ENCODE results near the gene CORO1C. TPM values are rescaled to one million over a fixed set of nuclear protein-coding genes. Genes with fewer than 3 reads are reported as not detected.

CORO1C gene
- total and polyA plus RNA-seq, 9 of the 15 experiments (the other 6 are each of a cell fraction or from before 2014, with no cell fraction given): 55.2 to 280 (median 150) TPM

DNA sequence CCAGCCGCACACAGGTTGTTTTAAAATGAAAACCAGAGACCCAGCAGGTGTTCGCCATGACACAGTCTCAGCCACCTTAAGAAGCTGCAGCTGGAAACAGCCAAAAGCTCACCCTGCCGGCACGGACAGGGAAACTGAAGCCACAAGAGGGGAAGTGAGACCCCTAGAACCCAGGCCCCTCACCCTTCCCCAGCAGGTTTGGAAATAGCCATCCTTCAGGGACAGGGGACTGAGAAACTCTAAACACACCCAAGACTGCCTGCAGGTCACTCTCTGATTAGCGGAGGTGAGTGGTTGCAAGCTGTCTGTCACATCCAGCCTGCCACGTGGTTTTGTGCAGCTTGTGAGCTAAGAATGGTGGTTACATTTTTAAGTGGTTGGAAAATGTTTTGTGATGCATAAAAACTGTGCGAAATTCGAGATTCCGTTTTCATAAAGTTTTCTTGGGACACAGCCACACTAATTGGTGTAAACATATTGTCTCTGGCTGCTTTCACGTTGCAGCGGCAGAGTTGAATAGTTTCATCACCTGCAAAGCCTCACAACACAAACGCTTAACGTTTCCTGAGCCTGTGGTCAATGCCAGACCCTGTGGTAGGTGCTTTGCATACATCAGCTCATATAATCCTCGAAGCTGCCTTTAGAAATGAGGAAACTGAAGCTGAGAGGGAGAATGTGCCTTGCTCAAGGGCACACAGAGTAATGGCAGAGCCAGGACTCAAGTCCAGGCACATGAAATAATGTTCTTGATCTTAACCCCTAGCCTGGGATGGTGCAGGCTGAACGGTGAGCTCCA lies 95.9 kb downstream of the CORO1C start:
- peak overlapping the region; percentile 8; the same call in 1 of the 2 replicates for H2AFZ ChIP-seq (ENCODE audit: low read depth, low read length)
- H3K27ac ChIP-seq (ENCODE audit: extremely low read depth, low read depth, low read length): peak overlapping the region; percentile 29; the same call in 1 of the 3 replicates
- H3K4me2 ChIP-seq (ENCODE audit: insufficient read depth, low read length): no peak overlapping the region
- H3K9me3 ChIP-seq (replicated peaks; ENCODE audit: control insufficient read depth, insufficient read depth, low read depth, low read length): no peaks in the 10 kb centered on the region
- BruUV-seq (replicated peaks): no TSS peak
- H3K4me3 ChIP-seq: no peak overlapping the region
- ATAC-seq: no peak
- intact Hi-C loops (cut with micrococcal nuclease) (no loop called here), in situ Hi-C loops (cut with MboI) (no loop called here)
- no peaks in the 10 kb centered on the region for H4K20me1 ChIP-seq (replicated peaks; ENCODE audit: control insufficient read depth, insufficient read depth, low read length)
- peaks cover 33% of the 10 kb centered on the region; the same call in 2 of the 3 replicates for H3K36me3 ChIP-seq (ENCODE audit: control insufficient read depth, insufficient read depth, low read length)
- H3K9ac ChIP-seq (ENCODE audit: insufficient read depth in 1 of 2, low read depth in 2 of 2, low read length in 2 of 2): peak overlapping the region; percentile 25 to 56; a peak in 3 of 4 replicates
- no peaks in the 10 kb centered on the region for H3K27me3 ChIP-seq (ENCODE audit: control insufficient read depth in 2 of 2, insufficient read depth in 2 of 2, low read length in 2 of 2)
- FAIRE-seq: peak; percentile 19
- DNase-seq (ENCODE audit: extremely low read depth in 1 of 4, low spot score in 3 of 4): peak in 1 of 4 experiments; percentile 39
- peaks cover 30% of the 10 kb centered on the region for H3K79me2 ChIP-seq (ENCODE audit: control insufficient read depth, insufficient read depth, low read length)
- CTCF ChIA-PET (ENCODE audit: low intra/inter-chr PET ratio): no interaction called here
- 46% methylated on average over 14 of the region's 15 CpGs for WGBS (ENCODE audit: insufficient coverage, low coverage, missing lambda C conversion rate)
- H3K9me1 ChIP-seq (ENCODE audit: control insufficient read depth, insufficient read depth, low read length): no peaks in the 10 kb centered on the region
- peaks cover 51 to 52% of the 10 kb centered on the region in 2 experiments for H3K4me1 ChIP-seq (replicated peaks in 1 of 2; ENCODE audit: control insufficient read depth in 2 of 2, insufficient read depth in 2 of 2, low read length in 2 of 2)
- POLR2A ChIA-PET: interaction anchor here (0.6 to 0.8 kb wide), 5 partner anchors 75 to 308 kb away, joined by 3 to 5 read pairs (median 3); no protein-coding TSS in a partner anchor
- TF ChIP-seq, protein P1, sequence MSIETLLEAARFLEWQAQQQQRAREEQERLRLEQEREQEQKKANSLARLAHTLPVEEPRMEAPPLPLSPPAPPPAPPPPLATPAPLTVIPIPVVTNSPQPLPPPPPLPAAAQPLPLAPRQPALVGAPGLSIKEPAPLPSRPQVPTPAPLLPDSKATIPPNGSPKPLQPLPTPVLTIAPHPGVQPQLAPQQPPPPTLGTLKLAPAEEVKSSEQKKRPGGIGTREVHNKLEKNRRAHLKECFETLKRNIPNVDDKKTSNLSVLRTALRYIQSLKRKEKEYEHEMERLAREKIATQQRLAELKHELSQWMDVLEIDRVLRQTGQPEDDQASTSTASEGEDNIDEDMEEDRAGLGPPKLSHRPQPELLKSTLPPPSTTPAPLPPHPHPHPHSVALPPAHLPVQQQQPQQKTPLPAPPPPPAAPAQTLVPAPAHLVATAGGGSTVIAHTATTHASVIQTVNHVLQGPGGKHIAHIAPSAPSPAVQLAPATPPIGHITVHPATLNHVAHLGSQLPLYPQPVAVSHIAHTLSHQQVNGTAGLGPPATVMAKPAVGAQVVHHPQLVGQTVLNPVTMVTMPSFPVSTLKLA (conservative IDR thresholded peaks at IDR 0.05): peak in 1 of 2 experiments; percentile 51; a peak in 1 of 4 replicates
- no peak for TF ChIP-seq RBM39 (optimal IDR thresholded peaks at IDR 0.05; ENCODE audit: low read depth, low read length)
- 0 out of 2 replicates have a peak, but pooled peaks have one; percentile 36 for TF ChIP-seq ZBTB7A (IDR thresholded peaks at IDR 0.05; ENCODE audit: borderline replicate concordance, control insufficient read depth, low read depth, low read length)
- TF ChIP-seq, protein P2, sequence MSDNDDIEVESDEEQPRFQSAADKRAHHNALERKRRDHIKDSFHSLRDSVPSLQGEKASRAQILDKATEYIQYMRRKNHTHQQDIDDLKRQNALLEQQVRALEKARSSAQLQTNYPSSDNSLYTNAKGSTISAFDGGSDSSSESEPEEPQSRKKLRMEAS (CRISPR knock-in tag; IDR thresholded peaks at IDR 0.05): peak; percentile 74; the same call in 1 of the 2 replicates
- TF ChIP-seq, protein P3, sequence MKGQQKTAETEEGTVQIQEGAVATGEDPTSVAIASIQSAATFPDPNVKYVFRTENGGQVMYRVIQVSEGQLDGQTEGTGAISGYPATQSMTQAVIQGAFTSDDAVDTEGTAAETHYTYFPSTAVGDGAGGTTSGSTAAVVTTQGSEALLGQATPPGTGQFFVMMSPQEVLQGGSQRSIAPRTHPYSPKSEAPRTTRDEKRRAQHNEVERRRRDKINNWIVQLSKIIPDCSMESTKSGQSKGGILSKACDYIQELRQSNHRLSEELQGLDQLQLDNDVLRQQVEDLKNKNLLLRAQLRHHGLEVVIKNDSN (CRISPR knock-in tag; IDR thresholded peaks at IDR 0.05): peak; percentile 62; the same call in 1 of the 2 replicates
- TF ChIP-seq ZNF175 (CRISPR knock-in tag; IDR thresholded peaks at IDR 0.05; ENCODE audit: low read depth): no peak
- TF ChIP-seq, protein P4, sequence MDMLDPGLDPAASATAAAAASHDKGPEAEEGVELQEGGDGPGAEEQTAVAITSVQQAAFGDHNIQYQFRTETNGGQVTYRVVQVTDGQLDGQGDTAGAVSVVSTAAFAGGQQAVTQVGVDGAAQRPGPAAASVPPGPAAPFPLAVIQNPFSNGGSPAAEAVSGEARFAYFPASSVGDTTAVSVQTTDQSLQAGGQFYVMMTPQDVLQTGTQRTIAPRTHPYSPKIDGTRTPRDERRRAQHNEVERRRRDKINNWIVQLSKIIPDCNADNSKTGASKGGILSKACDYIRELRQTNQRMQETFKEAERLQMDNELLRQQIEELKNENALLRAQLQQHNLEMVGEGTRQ (CRISPR knock-in tag; IDR thresholded peaks at IDR 0.05): no peak
- TF ChIP-seq, protein P5, sequence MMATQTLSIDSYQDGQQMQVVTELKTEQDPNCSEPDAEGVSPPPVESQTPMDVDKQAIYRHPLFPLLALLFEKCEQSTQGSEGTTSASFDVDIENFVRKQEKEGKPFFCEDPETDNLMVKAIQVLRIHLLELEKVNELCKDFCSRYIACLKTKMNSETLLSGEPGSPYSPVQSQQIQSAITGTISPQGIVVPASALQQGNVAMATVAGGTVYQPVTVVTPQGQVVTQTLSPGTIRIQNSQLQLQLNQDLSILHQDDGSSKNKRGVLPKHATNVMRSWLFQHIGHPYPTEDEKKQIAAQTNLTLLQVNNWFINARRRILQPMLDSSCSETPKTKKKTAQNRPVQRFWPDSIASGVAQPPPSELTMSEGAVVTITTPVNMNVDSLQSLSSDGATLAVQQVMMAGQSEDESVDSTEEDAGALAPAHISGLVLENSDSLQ (IDR thresholded peaks at IDR 0.05): peak; percentile 74
